ENCODE results near the gene WNT4. TPM values are rescaled to one million over a fixed set of nuclear protein-coding genes. Genes with fewer than 3 reads are reported as not detected.

The WNT4 gene
- total RNA-seq, 1 donor from 2014 or later: 0.19 TPM

DNA sequence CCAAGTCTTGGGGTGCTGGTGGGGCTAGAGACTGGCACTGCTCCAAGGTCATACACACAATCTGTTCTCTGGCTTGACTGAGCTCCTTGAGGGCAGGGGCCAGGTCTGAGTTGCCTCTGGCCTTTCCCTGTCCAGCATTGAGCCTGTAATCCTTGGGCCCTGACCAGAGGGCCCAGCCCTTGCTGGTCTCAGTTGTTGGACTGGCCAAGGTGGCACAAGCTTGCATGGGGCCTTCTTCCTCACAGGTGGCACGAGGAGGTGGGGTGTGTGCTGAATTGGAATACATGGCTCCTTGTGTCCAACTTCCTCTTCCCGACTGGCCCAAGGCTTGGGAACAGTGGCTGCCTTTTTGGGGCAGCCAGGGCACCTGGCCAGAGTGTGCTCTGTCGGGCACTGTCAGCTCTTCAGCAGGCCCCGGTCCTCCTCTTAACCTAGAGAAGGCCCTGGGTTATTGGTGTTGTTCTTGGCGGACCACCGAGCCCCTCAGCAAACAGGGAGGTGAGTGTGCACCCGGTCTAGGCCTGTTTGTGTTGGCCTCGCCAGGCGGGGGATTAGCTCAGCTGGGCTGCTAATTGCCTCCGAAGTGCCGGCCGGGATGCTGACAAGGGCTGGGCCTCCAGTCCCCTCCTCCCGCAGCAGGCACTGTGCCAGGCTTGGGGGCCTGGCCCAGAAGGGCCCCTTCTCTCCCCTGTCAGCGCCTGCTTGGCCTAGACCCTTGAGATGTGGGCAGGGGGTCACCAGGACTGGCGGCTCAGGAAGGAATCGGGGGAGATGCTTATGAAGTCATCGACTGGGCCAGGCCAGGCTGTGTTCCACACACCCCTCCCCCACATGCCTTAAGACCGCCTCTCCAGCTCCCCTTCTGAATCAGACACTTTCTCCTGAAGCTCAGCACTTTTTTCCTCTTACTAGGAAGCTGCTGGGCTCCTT lies 28.5 kb downstream of the WNT4 start:
- Mint-ChIP-seq H3K9me3 (ENCODE audit: unreplicated experiment) (no peaks in the 10 kb centered on the region), H3K4me3 (ENCODE audit: unreplicated experiment) (no peak overlapping the region), H3K4me1 (ENCODE audit: unreplicated experiment) (peaks cover 10% of the 10 kb centered on the region), H3K36me3 (ENCODE audit: unreplicated experiment) (peaks cover 12% of the 10 kb centered on the region), H3K27me3 (ENCODE audit: unreplicated experiment) (no peaks in the 10 kb centered on the region), H3K27ac (ENCODE audit: unreplicated experiment) (peak overlapping the region; percentile 23)
- no peak for DNase-seq (ENCODE audit: extremely low spot score, unreplicated experiment)
- TF ChIP-seq CTCF (IDR thresholded peaks at IDR 0.05): no peak

GRCh38 chr1:22112554-22112953 lies 30.3 kb downstream of the WNT4 start:
- peak; percentile 56 for DNase-seq (ENCODE audit: extremely low spot score, unreplicated experiment)
- no peak overlapping the region for H3K4me3 Mint-ChIP-seq (ENCODE audit: unreplicated experiment)
- no peaks in the 10 kb centered on the region for H3K9me3 Mint-ChIP-seq (ENCODE audit: unreplicated experiment)
- H3K36me3 Mint-ChIP-seq (ENCODE audit: unreplicated experiment): peaks cover 16% of the 10 kb centered on the region
- H3K4me1 Mint-ChIP-seq (ENCODE audit: unreplicated experiment): peaks cover 6% of the 10 kb centered on the region
- TF ChIP-seq CTCF (IDR thresholded peaks at IDR 0.05): no peak
- no peaks in the 10 kb centered on the region for H3K27me3 Mint-ChIP-seq (ENCODE audit: unreplicated experiment)
- no peak overlapping the region for H3K27ac Mint-ChIP-seq (ENCODE audit: unreplicated experiment)

DNA sequence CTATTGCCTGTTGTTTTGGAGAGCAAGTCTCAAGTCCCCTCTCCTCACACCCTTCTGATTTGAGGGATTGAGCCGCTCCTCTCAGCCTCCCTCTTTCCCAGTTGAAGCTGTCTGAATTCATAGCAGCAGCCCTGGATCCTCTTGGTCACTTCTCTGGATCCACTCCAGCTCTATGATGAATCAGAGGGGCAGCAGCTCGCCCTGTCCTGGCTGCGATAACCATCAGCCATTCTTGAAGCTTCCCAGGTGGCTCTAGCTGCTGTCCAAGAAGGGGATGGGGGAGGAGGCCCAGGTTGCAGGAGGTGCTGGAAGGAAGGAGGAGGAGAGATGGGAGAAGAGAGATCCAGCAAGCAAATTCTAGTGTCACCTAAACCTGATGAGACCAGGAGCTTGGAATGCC lies 31.3 kb downstream of the WNT4 start:
- no peaks in the 10 kb centered on the region for H3K27me3 Mint-ChIP-seq (ENCODE audit: unreplicated experiment)
- TF ChIP-seq CTCF (IDR thresholded peaks at IDR 0.05): no peak
- DNase-seq (ENCODE audit: extremely low spot score, unreplicated experiment): peak; percentile 40
- peak overlapping the region; percentile 14 for H3K27ac Mint-ChIP-seq (ENCODE audit: unreplicated experiment)
- no peaks in the 10 kb centered on the region for H3K9me3 Mint-ChIP-seq (ENCODE audit: unreplicated experiment)
- no peak overlapping the region for H3K4me3 Mint-ChIP-seq (ENCODE audit: unreplicated experiment)
- H3K36me3 Mint-ChIP-seq (ENCODE audit: unreplicated experiment): peaks cover 16% of the 10 kb centered on the region
- peaks cover 3% of the 10 kb centered on the region for H3K4me1 Mint-ChIP-seq (ENCODE audit: unreplicated experiment)

DNA sequence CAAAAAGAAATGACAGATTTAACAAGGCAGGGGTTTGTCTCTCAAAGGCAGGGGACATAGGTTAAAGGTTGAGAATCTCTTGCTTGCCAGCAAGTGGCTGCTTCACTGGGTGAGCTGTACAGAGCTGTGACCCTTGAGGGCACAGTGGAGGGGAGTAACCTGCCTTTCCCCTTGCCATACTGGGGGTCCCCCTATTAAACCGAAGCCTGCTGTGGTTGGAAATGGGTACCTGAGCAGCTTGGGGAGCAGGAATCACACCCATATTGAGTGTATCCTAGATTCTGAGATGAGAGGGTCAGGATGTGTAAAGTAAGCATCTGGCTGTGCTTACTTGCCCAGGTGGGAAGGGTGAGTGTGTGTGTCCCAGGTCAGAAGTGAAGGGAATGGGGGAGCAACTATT lies 31.8 kb downstream of the WNT4 start:
- H3K9me3 Mint-ChIP-seq (ENCODE audit: unreplicated experiment): no peaks in the 10 kb centered on the region
- H3K27ac Mint-ChIP-seq (ENCODE audit: unreplicated experiment): no peak overlapping the region
- TF ChIP-seq CTCF (IDR thresholded peaks at IDR 0.05): no peak
- no peaks in the 10 kb centered on the region for H3K27me3 Mint-ChIP-seq (ENCODE audit: unreplicated experiment)
- DNase-seq (ENCODE audit: extremely low spot score, unreplicated experiment): peak; percentile 19
- H3K4me1 Mint-ChIP-seq (ENCODE audit: unreplicated experiment): peaks cover 2% of the 10 kb centered on the region
- no peak overlapping the region for H3K4me3 Mint-ChIP-seq (ENCODE audit: unreplicated experiment)
- peaks cover 16% of the 10 kb centered on the region for H3K36me3 Mint-ChIP-seq (ENCODE audit: unreplicated experiment)

GRCh38 chr1:22110016-22110415 lies 32.9 kb downstream of the WNT4 start:
- Mint-ChIP-seq H3K27me3 (ENCODE audit: unreplicated experiment) (no peaks in the 10 kb centered on the region), H3K4me1 (ENCODE audit: unreplicated experiment) (peaks cover 2% of the 10 kb centered on the region), H3K27ac (ENCODE audit: unreplicated experiment) (no peak overlapping the region), H3K36me3 (ENCODE audit: unreplicated experiment) (peaks cover 13% of the 10 kb centered on the region), H3K9me3 (ENCODE audit: unreplicated experiment) (no peaks in the 10 kb centered on the region), H3K4me3 (ENCODE audit: unreplicated experiment) (no peak overlapping the region)
- TF ChIP-seq CTCF (IDR thresholded peaks at IDR 0.05): no peak
- no peak for DNase-seq (ENCODE audit: extremely low spot score, unreplicated experiment)

All from osteocyte (in vitro differentiated cells).